ENCODE measurements around the gene RGS7. TPM values are rescaled to one million over a fixed set of nuclear protein-coding genes. Genes with fewer than 3 reads are reported as not detected.

Gene RGS7
- total RNA-seq, 3 donors from 2014 or later (not counting 1 experiment from before 2014, with no cell fraction given), result not detected

GRCh38 chr1:241271427-241271826 is 85.6 kb downstream of the RGS7 start:
- intact Hi-C loops (cut with micrococcal nuclease), result no loop called here
- WGBS (ENCODE audit: insufficient coverage), result 100% methylated on average over 1 of the region's 1 CpG
- Histone ChIP-seq H3K27ac (ENCODE audit: low read length) (no peak overlapping the region), H3K36me3 (ENCODE audit: control insufficient read depth, insufficient read depth, low read length) (no peaks in the 10 kb centered on the region), H3K4me1 (ENCODE audit: control insufficient read depth, insufficient read depth, low read length) (no peaks in the 10 kb centered on the region), H3K9me3 (ENCODE audit: control insufficient read depth, insufficient read depth, low read length) (peaks cover 11% of the 10 kb centered on the region), H3K4me3 (ENCODE audit: low read length) (no peak overlapping the region), H3K27me3 (ENCODE audit: control insufficient read depth, insufficient read depth, low read length) (no peaks in the 10 kb centered on the region)
- Mint-ChIP-seq H3K4me1 (no peaks in the 10 kb centered on the region), H3K27ac (no peak overlapping the region), H3K9me3 (peaks cover 14 to 17% of the 10 kb centered on the region in 2 donors), H3K36me3 (peaks cover 16% of the 10 kb centered on the region), H3K4me3 (no peak overlapping the region), H3K27me3 (ENCODE audit: low read depth in 2 of 2) (no peaks in the 10 kb centered on the region)
- TF ChIP-seq CTCF (IDR thresholded peaks at IDR 0.05), result no peak
- no peak for DNase-seq
- ATAC-seq, result no peak

GRCh38 chr1:241270016-241270415 is 87.0 kb downstream of the RGS7 start:
- Histone ChIP-seq H3K27me3 (ENCODE audit: control insufficient read depth, insufficient read depth, low read length) (no peaks in the 10 kb centered on the region), H3K27ac (ENCODE audit: low read length) (no peak overlapping the region), H3K36me3 (ENCODE audit: control insufficient read depth, insufficient read depth, low read length) (no peaks in the 10 kb centered on the region), H3K4me1 (ENCODE audit: control insufficient read depth, insufficient read depth, low read length) (no peaks in the 10 kb centered on the region), H3K4me3 (ENCODE audit: low read length) (no peak overlapping the region), H3K9me3 (ENCODE audit: control insufficient read depth, insufficient read depth, low read length) (peaks cover 11% of the 10 kb centered on the region)
- no peak for TF ChIP-seq CTCF (IDR thresholded peaks at IDR 0.05)
- 80% methylated on average over 2 of the region's 2 CpGs for WGBS (ENCODE audit: insufficient coverage)
- no peaks in the 10 kb centered on the region for H3K27me3 Mint-ChIP-seq (ENCODE audit: low read depth in 2 of 2)
- H3K36me3 Mint-ChIP-seq, result peaks cover 16% of the 10 kb centered on the region
- no peak overlapping the region for H3K4me3 Mint-ChIP-seq
- DNase-seq, result no peak
- intact Hi-C loops (cut with micrococcal nuclease), result no loop called here
- peaks cover 14 to 23% of the 10 kb centered on the region in 2 donors for H3K9me3 Mint-ChIP-seq
- no peak overlapping the region for H3K27ac Mint-ChIP-seq
- no peak for ATAC-seq
- no peaks in the 10 kb centered on the region for H3K4me1 Mint-ChIP-seq

GRCh38 chr1:241269116-241269515 is 87.9 kb downstream of the RGS7 start:
- ATAC-seq (no peak), DNase-seq (no peak)
- Mint-ChIP-seq H3K4me1 (no peaks in the 10 kb centered on the region), H3K36me3 (peaks cover 16% of the 10 kb centered on the region), H3K9me3 (peaks cover 14 to 23% of the 10 kb centered on the region in 2 donors), H3K27me3 (ENCODE audit: low read depth in 2 of 2) (no peaks in the 10 kb centered on the region), H3K4me3 (no peak overlapping the region), H3K27ac (no peak overlapping the region)
- H3K9me3 ChIP-seq (ENCODE audit: control insufficient read depth, insufficient read depth, low read length), result peaks cover 11% of the 10 kb centered on the region
- 65% methylated on average over 9 of the region's 9 CpGs for WGBS (ENCODE audit: insufficient coverage)
- H3K27me3 ChIP-seq (ENCODE audit: control insufficient read depth, insufficient read depth, low read length), result no peaks in the 10 kb centered on the region
- no peak overlapping the region for H3K4me3 ChIP-seq (ENCODE audit: low read length)
- H3K4me1 ChIP-seq (ENCODE audit: control insufficient read depth, insufficient read depth, low read length), result no peaks in the 10 kb centered on the region
- no peak for TF ChIP-seq CTCF (IDR thresholded peaks at IDR 0.05)
- no peaks in the 10 kb centered on the region for H3K36me3 ChIP-seq (ENCODE audit: control insufficient read depth, insufficient read depth, low read length)
- intact Hi-C loops (cut with micrococcal nuclease), result no loop called here
- no peak overlapping the region for H3K27ac ChIP-seq (ENCODE audit: low read length)

- H3K36me3 Mint-ChIP-seq, result peaks cover 8% of the 10 kb centered on the region
- H3K27me3 ChIP-seq (ENCODE audit: control insufficient read depth, insufficient read depth, low read length), result no peaks in the 10 kb centered on the region
- H3K9me3 Mint-ChIP-seq, result peaks cover 4 to 16% of the 10 kb centered on the region in 2 donors
- no peak for DNase-seq
- peaks cover 5% of the 10 kb centered on the region for H3K9me3 ChIP-seq (ENCODE audit: control insufficient read depth, insufficient read depth, low read length)
- intact Hi-C loops (cut with micrococcal nuclease), result no loop called here
- H3K4me1 Mint-ChIP-seq, result no peaks in the 10 kb centered on the region
- no peaks in the 10 kb centered on the region for H3K27me3 Mint-ChIP-seq (ENCODE audit: low read depth in 2 of 2)
- no peak overlapping the region for H3K4me3 Mint-ChIP-seq
- H3K27ac Mint-ChIP-seq, result no peak overlapping the region
- no peak for ATAC-seq
- H3K4me3 ChIP-seq (ENCODE audit: low read length), result no peak overlapping the region
- H3K4me1 ChIP-seq (ENCODE audit: control insufficient read depth, insufficient read depth, low read length), result no peaks in the 10 kb centered on the region
- H3K27ac ChIP-seq (ENCODE audit: low read length), result no peak overlapping the region
- no peak for TF ChIP-seq CTCF (IDR thresholded peaks at IDR 0.05)
- no peaks in the 10 kb centered on the region for H3K36me3 ChIP-seq (ENCODE audit: control insufficient read depth, insufficient read depth, low read length)
- WGBS (ENCODE audit: insufficient coverage), result 73% methylated on average over 2 of the region's 2 CpGs
These were observed 90.9 kb downstream of the RGS7 start for GRCh38 chr1:241266121-241266520.

Data from natural killer cell (primary cell).